Occipital lobe (tissue), 2 donors: Measurements from ENCODE around the gene BSN. TPM values are rescaled to one million over a fixed set of nuclear protein-coding genes. Genes with fewer than 3 reads are reported as not detected.
"Not testable (repeated sequence)": the region's sequence is repeated elsewhere in the genome, so short reads cannot be mapped to it uniquely, and the experiment has no call there.

Experiments used
- DNase-seq: peaks from one replicate; lab custom pipeline; 2025; lab: John Stamatoyannopoulos, UW
- total RNA-seq: library from RNA; depleted of rRNA; stranded (reverse); fragments of >200 nt; gene quantifications from one replicate; pipeline ENCODE4 v1.2.3, GENCODE V29; 2014

Gene BSN
- total RNA-seq, 1 donor from 2014 or later, result 7.3 TPM

GRCh38 chr3:49673121-49673714 lies 118.9 kb downstream of the BSN start:
- DNase-seq, result no peak

DNA sequence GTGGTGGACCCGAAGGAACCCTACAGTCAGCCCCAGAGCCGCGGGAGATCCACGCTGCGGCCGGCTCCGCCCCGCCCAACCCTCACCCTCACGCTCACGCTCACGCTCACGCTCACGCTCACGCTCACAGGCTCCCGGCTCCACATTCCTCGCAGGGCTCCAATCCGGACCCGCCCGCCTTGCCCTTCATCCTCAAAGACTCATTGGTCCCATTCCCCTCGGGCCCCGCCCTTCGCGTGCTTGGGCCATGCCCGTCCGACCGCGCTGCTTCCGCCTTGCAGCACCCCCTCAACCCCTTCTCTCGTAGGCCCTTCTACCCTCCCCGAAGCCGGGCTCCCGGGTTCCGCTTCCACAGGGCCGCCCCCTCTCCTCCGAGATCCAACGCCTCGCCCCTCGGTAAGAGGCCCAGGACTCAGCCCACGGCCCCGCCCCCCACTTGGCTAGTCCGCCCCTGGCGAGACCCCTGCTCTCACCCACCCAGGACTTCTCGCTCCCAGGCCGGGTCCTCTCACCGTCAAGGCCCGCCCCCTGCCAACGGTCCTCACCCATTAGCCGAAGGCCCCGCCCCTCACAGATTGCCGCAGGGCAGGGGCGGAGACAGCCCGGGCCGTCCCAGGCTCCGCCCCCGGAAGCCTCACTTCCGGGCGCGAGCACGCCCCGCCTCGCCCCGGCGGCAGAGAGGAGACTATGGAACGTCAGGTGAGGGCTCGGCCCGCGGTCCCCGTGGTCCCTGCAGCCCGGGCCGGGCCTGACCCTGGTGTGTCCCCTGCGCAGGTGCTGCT lies 119.6 kb downstream of the BSN start, which contains the start of gene APEH:
TSS of gene APEH (plus strand) at position 637 of the 782 bp plus-strand sequence. CDS start at position 688, 51 bp downstream.
- no peak for DNase-seq

GRCh38 chr3:49674497-49674983 lies 120.3 kb downstream of the BSN start:
- DNase-seq, result no peak

DNA sequence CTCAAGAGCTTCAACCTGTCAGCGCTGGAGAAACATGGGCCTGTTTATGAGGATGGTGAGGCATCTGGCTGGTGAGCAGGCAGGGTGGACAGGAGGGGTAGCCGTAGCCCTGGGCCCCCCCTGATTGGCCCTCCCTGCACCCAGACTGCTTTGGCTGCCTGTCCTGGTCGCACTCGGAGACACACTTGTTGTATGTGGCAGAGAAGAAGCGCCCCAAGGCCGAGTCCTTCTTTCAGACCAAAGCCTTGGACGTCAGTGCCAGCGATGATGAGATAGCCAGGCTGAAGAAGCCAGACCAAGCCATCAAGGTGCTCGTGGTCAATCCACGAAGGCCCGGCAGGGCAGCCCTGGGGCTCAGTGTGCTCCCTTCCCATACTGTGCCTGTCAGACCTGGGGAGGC lies 121.6 kb downstream of the BSN start:
- no peak for DNase-seq

GRCh38 chr3:49680493-49681231 lies 126.4 kb downstream of the BSN start:
- DNase-seq, result no peak

GRCh38 chr3:49681232-49681522 lies 126.9 kb downstream of the BSN start:
- DNase-seq, result no peak

- DNase-seq, result no peak
Observed at GRCh38 chr3:49681543-49681942, 127.3 kb downstream of the BSN start.

- DNase-seq, result no peak
Observed at GRCh38 chr3:49683162-49683561, 128.9 kb downstream of the BSN start.

GRCh38 chr3:49684453-49684852 lies 130.2 kb downstream of the BSN start:
- DNase-seq, result not testable (repeated sequence)

- DNase-seq, result not testable (repeated sequence)
Observed at GRCh38 chr3:49685103-49685502, 130.8 kb downstream of the BSN start.

DNA sequence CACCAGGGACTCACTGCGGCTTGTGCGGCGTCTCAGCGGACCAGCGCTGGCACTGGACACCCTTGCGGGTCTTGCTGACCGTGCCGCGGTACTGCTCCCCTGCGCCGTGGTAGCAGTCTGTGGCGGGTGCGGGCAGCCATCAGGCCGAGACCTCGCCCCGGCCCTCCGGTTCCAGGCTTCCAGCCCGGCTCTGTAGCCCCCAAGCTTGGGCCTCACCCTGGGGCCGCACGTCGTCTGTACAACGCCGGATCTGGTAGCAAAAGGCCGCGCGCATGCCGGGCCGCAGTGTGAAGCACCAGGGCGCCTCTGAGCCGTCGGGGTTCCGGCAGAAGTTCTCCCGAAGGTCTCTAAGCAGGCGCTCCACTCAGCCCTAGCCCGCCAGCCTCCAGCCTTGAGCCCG lies 131.6 kb downstream of the BSN start:
- not testable (repeated sequence) for DNase-seq

GRCh38 chr3:49686346-49686745 lies 132.1 kb downstream of the BSN start:
- DNase-seq, result not testable (repeated sequence)

- not testable (repeated sequence) for DNase-seq
Observed at GRCh38 chr3:49686769-49687423, 132.6 kb downstream of the BSN start.

DNA sequence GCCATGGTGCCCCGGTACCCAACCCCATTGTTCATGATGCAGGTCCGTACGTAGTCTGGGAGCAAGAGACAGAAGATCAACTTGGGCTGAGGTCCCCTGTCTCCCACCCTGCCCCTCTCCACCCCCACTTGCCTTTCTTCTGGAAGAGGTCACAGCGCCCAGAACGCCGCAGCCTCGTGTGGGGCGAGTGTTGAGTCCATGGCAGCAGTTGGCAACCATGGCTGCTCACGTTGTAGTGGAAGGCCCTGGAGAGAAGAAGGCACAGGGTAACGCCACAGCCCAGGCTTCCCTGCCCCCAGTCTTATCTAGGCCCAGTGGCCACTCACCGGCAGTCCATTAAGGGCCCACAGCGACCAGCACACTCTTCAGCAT lies 133.1 kb downstream of the BSN start:
- DNase-seq, result not testable (repeated sequence)

DNA sequence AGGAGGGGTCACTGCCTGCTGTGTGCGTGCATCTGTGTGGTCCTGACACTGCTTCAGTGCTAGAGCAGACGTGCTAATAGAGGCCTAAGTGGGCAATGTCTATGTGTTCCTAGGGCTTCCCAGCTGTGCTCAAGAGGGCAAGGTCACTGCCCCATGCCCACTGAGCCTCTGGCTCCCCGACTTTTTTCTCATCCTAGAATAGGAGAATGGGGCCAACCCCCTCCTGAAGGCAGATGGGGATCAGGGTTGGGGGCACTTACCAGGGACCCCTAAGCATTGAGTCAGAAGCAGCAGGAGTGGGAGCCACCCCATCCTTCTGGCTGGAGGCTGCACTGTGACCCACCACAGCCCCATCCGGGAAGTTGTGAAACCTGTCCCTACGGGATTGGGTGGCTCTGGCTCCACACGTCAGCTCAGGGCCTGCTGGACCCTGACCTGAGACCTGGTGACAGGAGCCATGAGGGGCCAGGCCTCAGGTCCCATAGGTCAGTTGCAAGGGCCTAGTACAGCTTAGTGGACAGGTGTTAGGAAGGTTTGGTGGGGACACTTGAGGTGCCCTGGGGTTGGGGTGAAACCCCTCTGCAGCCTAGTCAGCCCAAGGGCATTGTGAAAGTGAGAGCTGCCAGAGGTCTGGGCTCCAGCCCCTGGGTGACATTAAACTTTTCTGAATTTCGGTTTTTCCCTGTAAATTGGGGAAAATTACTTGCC lies 134.2 kb downstream of the BSN start:
- DNase-seq, result not testable (repeated sequence)

DNA sequence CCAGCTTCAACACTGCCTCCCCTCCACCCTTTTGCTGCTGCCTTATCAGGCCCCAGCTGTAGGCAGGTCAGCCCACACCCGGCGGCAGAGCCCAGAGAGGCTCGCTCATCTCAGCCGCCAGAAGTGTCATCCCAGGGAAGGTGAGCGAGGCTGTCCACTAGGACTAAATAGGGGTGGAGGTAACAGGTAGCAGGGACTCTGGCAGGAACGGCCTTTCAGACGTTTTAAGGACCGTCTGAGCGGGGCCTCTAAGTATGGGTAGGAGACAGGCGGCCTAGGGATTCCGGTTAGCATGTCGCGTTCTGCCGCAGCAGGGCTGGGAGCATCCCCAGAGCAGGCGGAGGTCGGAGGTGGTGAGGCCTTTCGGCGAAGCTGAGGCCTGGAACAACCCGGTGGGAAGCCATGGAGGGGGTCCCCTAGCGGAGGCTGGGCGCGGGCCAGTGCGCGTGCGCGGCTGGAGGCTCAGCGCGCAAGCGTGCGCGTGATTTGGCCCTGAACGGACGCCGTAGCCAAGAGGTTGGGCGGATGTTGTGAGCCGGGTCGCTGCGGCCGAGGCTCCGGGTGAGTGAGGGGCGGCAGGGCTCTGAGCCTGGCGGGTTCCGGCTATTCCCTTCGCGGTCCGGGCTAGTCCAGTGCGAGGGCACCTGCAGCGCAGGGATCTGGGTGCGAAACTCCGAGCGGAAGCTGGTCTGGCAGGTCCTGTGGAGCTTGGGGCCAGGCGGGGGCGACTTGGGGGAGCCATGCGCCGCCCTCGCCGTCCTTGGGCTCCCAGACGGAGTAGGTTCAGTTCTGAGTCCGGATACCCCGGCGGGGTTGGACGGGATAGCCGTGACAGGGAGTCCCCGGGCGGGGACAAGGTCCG lies 135.0 kb downstream of the BSN start, which contains the start of the genes MST1 and RNF123:
TSS of gene MST1 (minus strand) at position 429 of the 862 bp plus-strand sequence. CDS start 783 bp downstream, outside the sequence.
TSS of gene RNF123 (plus strand) at position 512 of the 862 bp plus-strand sequence. CDS start 1,609 bp downstream, outside the sequence.
- no peak for DNase-seq

DNA sequence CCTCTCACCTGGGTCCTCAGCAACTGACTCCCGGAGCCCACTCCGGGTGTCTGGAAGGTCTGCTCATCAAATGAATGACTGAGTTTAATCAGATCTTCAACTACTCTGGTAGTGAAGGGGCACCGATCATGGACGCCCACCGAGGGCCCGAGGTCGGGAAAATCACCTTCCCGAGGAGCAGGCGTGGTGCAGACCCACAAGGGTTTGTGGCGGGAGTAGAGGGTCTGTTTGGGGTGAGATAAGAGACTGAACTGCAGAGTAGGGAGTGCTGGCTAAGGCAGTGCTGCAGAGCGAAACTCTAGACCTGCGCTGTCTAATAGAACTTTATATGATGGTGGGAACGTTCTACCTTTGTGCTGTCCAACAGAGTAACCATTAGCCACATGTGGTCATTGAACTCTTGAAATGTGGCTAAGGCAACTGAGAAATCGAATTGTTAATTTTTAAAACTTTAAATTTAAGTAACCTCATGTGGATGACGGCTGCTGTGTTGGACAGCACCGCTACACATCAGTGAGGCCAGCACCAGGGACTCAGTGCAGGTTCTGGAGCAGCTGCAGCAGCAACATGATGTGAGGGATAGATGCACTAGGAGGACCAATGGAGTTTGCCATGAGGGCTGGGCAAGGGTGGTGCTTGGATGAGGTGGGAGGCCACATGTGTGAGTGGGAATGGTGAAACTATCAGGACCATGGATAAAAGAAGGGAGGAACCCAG lies 135.8 kb downstream of the BSN start:
- DNase-seq, result not testable (repeated sequence)

GRCh38 chr3:49690856-49691255 lies 136.6 kb downstream of the BSN start:
- DNase-seq, result not testable (repeated sequence)

GRCh38 chr3:49691481-49691880 lies 137.2 kb downstream of the BSN start:
- not testable (repeated sequence) for DNase-seq
